DOHH2 (cell line): Measurements from ENCODE around the gene RHEX.

Experiments
- H3F3A ChIP-seq: fragments of 200-600 bp; sonication (generic), shearing (Covaris generic); 2 replicates; pipeline ENCODE4 v1.6.0; 2016; ENCODE audit warnings: antibody characterized with exemption, mild to moderate bottlenecking; ENCODE audit not compliant: control insufficient read depth, insufficient read depth
- H3K27ac ChIP-seq: fragments of 200-600 bp; sonication (generic); 2 replicates; pipeline ENCODE4 v1.5.1; 2014; ENCODE audit warnings: low read depth, mild to moderate bottlenecking, low read length, moderate library complexity
- H3K27me3 ChIP-seq: fragments of 200-600 bp; sonication (generic); 2 replicates; pipeline ENCODE4 v1.6.1; 2014; ENCODE audit warnings: mild to moderate bottlenecking, low read length, mixed read lengths; ENCODE audit not compliant: control insufficient read depth
- H3K36me3 ChIP-seq: fragments of 200-600 bp; sonication (generic); 2 replicates; pipeline ENCODE4 v1.6.1; 2014; ENCODE audit warnings: mild to moderate bottlenecking, low read length, moderate library complexity, mixed read lengths; ENCODE audit not compliant: control insufficient read depth
- H3K4me1 ChIP-seq: fragments of 200-600 bp; sonication (generic); 2 replicates; pipeline ENCODE4 v1.6.1; 2014; ENCODE audit warnings: mild to moderate bottlenecking, low read length, mixed read lengths; ENCODE audit not compliant: control insufficient read depth
- H3K4me2 ChIP-seq: fragments of 200-600 bp; sonication (generic); 2 replicates; pipeline ENCODE4 v1.6.0; 2014; ENCODE audit warnings: mild to moderate bottlenecking, low read length, moderate library complexity
- H3K4me3 ChIP-seq: fragments of 200-600 bp; sonication (generic); 2 replicates; pipeline ENCODE4 v1.5.1; 2014; ENCODE audit warnings: mild to moderate bottlenecking, low read length, mixed read lengths
- H3K79me2 ChIP-seq: fragments of 200-600 bp; sonication (generic); 2 replicates; pipeline ENCODE4 v1.6.1; 2014; ENCODE audit warnings: mild to moderate bottlenecking, low read length, mixed read lengths; ENCODE audit not compliant: control insufficient read depth
- H3K9me2 ChIP-seq: fragments of 200-600 bp; sonication (generic); replicated peaks from 2 replicates; pipeline ENCODE4 v1.6.1; 2014; ENCODE audit warnings: mild to moderate bottlenecking, low read length, mixed read lengths; ENCODE audit not compliant: control insufficient read depth
- H3K9me3 ChIP-seq: fragments of 200-600 bp; sonication (generic); 2 replicates; pipeline ENCODE4 v1.6.1; 2014; ENCODE audit warnings: antibody characterized with exemption, low read length, mixed read lengths; ENCODE audit not compliant: control insufficient read depth, insufficient read depth
- H4K20me1 ChIP-seq: fragments of 200-600 bp; sonication (generic); 2 replicates; pipeline ENCODE4 v1.6.0; 2014; ENCODE audit warnings: low read depth, mild to moderate bottlenecking, antibody characterized with exemption, low read length, moderate library complexity; ENCODE audit not compliant: control insufficient read depth, insufficient read depth
- EZH2phosphoT487 ChIP-seq: fragments of 200-600 bp; sonication (generic); IDR thresholded peaks from 2 replicates; pipeline ENCODE4 v1.6.1; 2017; ENCODE audit warnings: borderline replicate concordance, mild to moderate bottlenecking, antibody characterized with exemption, low read length, moderate library complexity, mixed read lengths
- TF ChIP-seq, protein P1 (sequence below): fragments of 200-600 bp; sonication (generic); IDR thresholded peaks from one replicate; pipeline ENCODE4 v1.5.1; 2014; ENCODE audit warnings: antibody characterized with exemption, mild to moderate bottlenecking, low read depth, low read length; ENCODE audit not compliant: poor library complexity, severe bottlenecking

Gene RHEX

DNA sequence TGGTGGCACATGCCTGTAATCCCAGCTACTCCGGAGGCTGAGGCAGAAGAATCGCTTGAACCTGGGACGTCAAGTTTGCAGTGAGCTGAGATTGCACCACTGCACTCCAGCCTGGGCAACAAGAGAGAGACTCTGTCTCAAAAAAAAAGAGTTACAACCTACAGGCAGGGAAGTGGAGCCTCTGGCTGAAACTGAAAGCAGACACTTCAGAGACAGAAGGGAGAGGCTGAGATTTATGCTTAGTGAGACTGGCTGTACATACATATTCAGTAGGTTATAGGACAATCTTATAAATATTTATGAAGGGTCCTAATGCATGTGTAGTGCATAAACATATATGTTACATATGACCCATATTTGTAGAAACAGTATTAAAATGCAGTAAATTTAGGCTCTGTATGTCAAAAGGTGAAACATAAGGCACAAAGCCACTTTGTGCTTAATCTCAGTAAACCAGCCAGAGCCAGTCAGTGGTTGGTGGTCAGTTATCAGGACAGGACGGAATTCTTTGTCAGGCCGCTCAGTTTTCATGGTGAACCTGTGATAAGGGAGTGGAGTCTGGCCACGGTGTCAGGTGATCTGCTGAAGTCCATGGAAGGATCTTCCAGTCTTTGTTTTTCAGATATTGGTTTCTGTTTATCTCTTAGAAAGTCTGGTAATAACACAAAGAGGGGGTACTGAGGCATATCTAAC is 13.7 kb downstream of the RHEX start:
- H3K9me2 ChIP-seq, result no peaks in the 10 kb centered on the region
- TF ChIP-seq, protein P1, sequence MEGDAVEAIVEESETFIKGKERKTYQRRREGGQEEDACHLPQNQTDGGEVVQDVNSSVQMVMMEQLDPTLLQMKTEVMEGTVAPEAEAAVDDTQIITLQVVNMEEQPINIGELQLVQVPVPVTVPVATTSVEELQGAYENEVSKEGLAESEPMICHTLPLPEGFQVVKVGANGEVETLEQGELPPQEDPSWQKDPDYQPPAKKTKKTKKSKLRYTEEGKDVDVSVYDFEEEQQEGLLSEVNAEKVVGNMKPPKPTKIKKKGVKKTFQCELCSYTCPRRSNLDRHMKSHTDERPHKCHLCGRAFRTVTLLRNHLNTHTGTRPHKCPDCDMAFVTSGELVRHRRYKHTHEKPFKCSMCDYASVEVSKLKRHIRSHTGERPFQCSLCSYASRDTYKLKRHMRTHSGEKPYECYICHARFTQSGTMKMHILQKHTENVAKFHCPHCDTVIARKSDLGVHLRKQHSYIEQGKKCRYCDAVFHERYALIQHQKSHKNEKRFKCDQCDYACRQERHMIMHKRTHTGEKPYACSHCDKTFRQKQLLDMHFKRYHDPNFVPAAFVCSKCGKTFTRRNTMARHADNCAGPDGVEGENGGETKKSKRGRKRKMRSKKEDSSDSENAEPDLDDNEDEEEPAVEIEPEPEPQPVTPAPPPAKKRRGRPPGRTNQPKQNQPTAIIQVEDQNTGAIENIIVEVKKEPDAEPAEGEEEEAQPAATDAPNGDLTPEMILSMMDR, result no peak
- TF ChIP-seq EZH2phosphoT487, result no peak
- H3K4me3 ChIP-seq, result no peak overlapping the region
- no peak overlapping the region for H3K27ac ChIP-seq
- no peaks in the 10 kb centered on the region for H3K4me1 ChIP-seq
- H3K36me3 ChIP-seq, result peaks cover 64% of the 10 kb centered on the region
- H3K9me3 ChIP-seq, result no peaks in the 10 kb centered on the region
- H4K20me1 ChIP-seq, result peaks cover 19% of the 10 kb centered on the region; the same call in 1 of the 2 replicates
- H3F3A ChIP-seq, result no peaks in the 10 kb centered on the region
- H3K79me2 ChIP-seq, result peaks cover 18% of the 10 kb centered on the region
- H3K27me3 ChIP-seq, result no peaks in the 10 kb centered on the region
- H3K4me2 ChIP-seq, result no peak overlapping the region

GRCh38 chr1:206067486-206068227 is 14.7 kb downstream of the RHEX start:
- Histone ChIP-seq H3K4me2 (no peak overlapping the region), H3K9me2 (no peaks in the 10 kb centered on the region), H4K20me1 (peaks cover 19% of the 10 kb centered on the region; the same call in 1 of the 2 replicates), H3K9me3 (no peaks in the 10 kb centered on the region), H3K36me3 (peaks cover 56% of the 10 kb centered on the region), H3K4me1 (no peaks in the 10 kb centered on the region), H3F3A (no peaks in the 10 kb centered on the region), H3K27me3 (no peaks in the 10 kb centered on the region), H3K27ac (no peak overlapping the region), H3K4me3 (no peak overlapping the region), H3K79me2 (peaks cover 12% of the 10 kb centered on the region)
- TF ChIP-seq EZH2phosphoT487, result no peak
- TF ChIP-seq, protein P1, result no peak

- Histone ChIP-seq H3K4me1 (no peaks in the 10 kb centered on the region), H3K36me3 (peaks cover 49% of the 10 kb centered on the region)
- TF ChIP-seq, protein P1, result no peak
- no peak for TF ChIP-seq EZH2phosphoT487
Observed at GRCh38 chr1:206068314-206068713, 15.3 kb downstream of the RHEX start.

More at GRCh38 chr1:206068314-206068713, 15.3 kb downstream of the RHEX start:
- H3F3A ChIP-seq, result no peaks in the 10 kb centered on the region
- H3K9me2 ChIP-seq, result no peaks in the 10 kb centered on the region
- H3K79me2 ChIP-seq, result peaks cover 6% of the 10 kb centered on the region
- no peak overlapping the region for H3K4me2 ChIP-seq
- no peak overlapping the region for H3K4me3 ChIP-seq
- H4K20me1 ChIP-seq, result peaks cover 19% of the 10 kb centered on the region; the same call in 1 of the 2 replicates
- H3K9me3 ChIP-seq, result no peaks in the 10 kb centered on the region
- H3K27me3 ChIP-seq, result no peaks in the 10 kb centered on the region
- H3K27ac ChIP-seq, result no peak overlapping the region
